ENCODE data around the gene MAPK11.

GRCh38 chr22:50282361-50283155 lies 12.4 kb upstream of the MAPK11 start:
- no peak for TF ChIP-seq CTCF (IDR thresholded peaks at IDR 0.05)
- no peak for TF ChIP-seq POLR2A (IDR thresholded peaks at IDR 0.05)

Measured in prostate gland (tissue), 2 donors.